Peyer's patch (tissue), 4 donors: ENCODE results near the gene ESR2. TPM values are rescaled to one million over a fixed set of nuclear protein-coding genes. Genes with fewer than 3 reads are reported as not detected.
A peak's percentile ranks its signal among the peaks of the same experiment; 100 is the strongest.

ENCODE experiments used
- DNase-seq, 3 donors: peaks; one replicate each; pipeline ENCODE4 v3.0.0-alpha.2; 2017 to 2019
- H3K27ac ChIP-seq, 4 donors: fragments of 200-600 bp; sonication (generic); one replicate each; pipeline ENCODE4 v1.5.1; 2016 to 2019
- H3K27me3 ChIP-seq, 2 donors: fragments of 200-600 bp; sonication (generic); one replicate each; pipeline ENCODE4 v1.5.1; 2019
- H3K36me3 ChIP-seq, 3 donors: fragments of 200-600 bp; sonication (generic); one replicate each; pipeline ENCODE4 v1.5.1; 2016 to 2019
- H3K4me1 ChIP-seq, 4 donors: fragments of 200-600 bp; sonication (generic); one replicate each; pipeline ENCODE4 v1.5.1; 2016 to 2019
- H3K4me3 ChIP-seq, 4 donors: fragments of 200-600 bp; sonication (generic); 1 replicate in 3 of 4; 2 replicates in 1 of 4; pipeline ENCODE4 v1.5.1; 2016 to 2019; ENCODE audit warnings: mild to moderate bottlenecking in 1 of 4
- H3K9me3 ChIP-seq, 4 donors: fragments of 200-600 bp; sonication (generic); one replicate each; pipeline ENCODE4 v1.5.1; 2016 to 2019; ENCODE audit warnings: mild to moderate bottlenecking in 1 of 4
- POLR2A ChIP-seq, 2 donors: fragments of 450-650 bp; IDR thresholded peaks; one replicate each; pipeline ENCODE4 v1.5.1; 2017; ENCODE audit warnings: antibody characterized with exemption in 2 of 2, mild to moderate bottlenecking in 2 of 2, moderate library complexity in 2 of 2
- total RNA-seq, 4 donors: library from RNA; depleted of rRNA; stranded (reverse); fragments of >200 nt; gene quantifications; one replicate each; pipeline ENCODE4 v1.1.0, GENCODE V29; 2016
- TF ChIP-seq, protein P1 (sequence below), 6 experiments: fragments of 450-650 bp in 4 of 6; fragments of 200-600 bp in 2 of 6; sonication (generic) in 1 of 6; IDR thresholded peaks; one replicate each; pipeline ENCODE4 v1.5.1; 2017 to 2019; ENCODE audit warnings: antibody characterized with exemption in 6 of 6, mild to moderate bottlenecking in 3 of 6, moderate library complexity in 1 of 6

ESR2 gene
- total RNA-seq, 4 donors from 2014 or later = 0.66 to 6.6 (median 1.1) TPM; not detected in 1

DNA sequence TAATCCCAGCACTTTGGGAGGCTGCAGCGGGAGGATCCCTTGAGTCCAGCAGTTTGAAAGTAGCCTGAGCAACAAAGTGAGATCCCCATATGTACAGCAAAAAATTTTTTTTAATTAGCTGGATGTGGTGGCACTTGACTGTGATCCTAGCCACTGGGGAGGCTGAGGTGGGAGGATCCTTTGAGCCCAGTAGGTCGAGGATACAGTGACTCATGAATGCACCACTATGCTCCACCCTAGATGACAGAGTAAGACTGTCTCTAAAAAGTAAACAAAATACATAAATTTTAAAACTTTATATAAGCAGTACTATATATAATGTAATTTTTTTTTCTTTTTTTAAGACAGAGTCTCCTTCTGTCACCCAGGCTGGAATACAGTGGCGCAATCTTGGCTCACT is 115.4 kb downstream of the ESR2 start:
- H3K27ac ChIP-seq = no peak overlapping the region
- H3K4me1 ChIP-seq = no peaks in the 10 kb centered on the region
- H3K9me3 ChIP-seq = no peaks in the 10 kb centered on the region
- no peaks in the 10 kb centered on the region for H3K27me3 ChIP-seq
- DNase-seq = no peak
- peaks cover 0 to 64% (median 0%) of the 10 kb centered on the region in 3 donors for H3K36me3 ChIP-seq
- H3K4me3 ChIP-seq = no peak overlapping the region
- TF ChIP-seq POLR2A (IDR thresholded peaks at IDR 0.05) = no peak
- TF ChIP-seq, protein P1, sequence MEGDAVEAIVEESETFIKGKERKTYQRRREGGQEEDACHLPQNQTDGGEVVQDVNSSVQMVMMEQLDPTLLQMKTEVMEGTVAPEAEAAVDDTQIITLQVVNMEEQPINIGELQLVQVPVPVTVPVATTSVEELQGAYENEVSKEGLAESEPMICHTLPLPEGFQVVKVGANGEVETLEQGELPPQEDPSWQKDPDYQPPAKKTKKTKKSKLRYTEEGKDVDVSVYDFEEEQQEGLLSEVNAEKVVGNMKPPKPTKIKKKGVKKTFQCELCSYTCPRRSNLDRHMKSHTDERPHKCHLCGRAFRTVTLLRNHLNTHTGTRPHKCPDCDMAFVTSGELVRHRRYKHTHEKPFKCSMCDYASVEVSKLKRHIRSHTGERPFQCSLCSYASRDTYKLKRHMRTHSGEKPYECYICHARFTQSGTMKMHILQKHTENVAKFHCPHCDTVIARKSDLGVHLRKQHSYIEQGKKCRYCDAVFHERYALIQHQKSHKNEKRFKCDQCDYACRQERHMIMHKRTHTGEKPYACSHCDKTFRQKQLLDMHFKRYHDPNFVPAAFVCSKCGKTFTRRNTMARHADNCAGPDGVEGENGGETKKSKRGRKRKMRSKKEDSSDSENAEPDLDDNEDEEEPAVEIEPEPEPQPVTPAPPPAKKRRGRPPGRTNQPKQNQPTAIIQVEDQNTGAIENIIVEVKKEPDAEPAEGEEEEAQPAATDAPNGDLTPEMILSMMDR (IDR thresholded peaks at IDR 0.05) = no peak

DNA sequence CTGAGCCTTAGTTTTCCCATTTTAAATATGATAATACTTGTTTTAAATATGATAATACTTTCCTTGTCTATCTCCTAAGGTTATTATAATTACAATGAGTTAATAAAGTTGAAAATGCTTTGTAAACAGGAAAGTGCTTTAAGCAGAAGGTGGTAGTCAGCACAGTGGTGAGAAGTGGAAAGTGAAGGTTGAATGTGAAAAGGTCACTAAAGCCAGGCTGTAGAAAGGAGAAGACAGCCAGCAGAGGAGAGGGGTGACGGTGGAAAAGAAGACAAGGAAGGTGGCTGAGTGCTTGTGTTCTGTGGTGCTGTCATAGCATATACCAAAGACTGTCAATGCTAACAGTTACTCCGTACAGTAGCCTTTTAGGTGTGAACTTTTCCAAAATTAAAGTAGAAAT is 117.8 kb downstream of the ESR2 start:
- H3K27me3 ChIP-seq = no peaks in the 10 kb centered on the region
- DNase-seq = no peak
- no peak overlapping the region for H3K27ac ChIP-seq
- no peak overlapping the region for H3K4me3 ChIP-seq
- H3K9me3 ChIP-seq = no peaks in the 10 kb centered on the region
- no peak for TF ChIP-seq POLR2A (IDR thresholded peaks at IDR 0.05)
- TF ChIP-seq, protein P1 (IDR thresholded peaks at IDR 0.05) = no peak
- no peaks in the 10 kb centered on the region for H3K4me1 ChIP-seq
- peaks cover 0 to 77% (median 0%) of the 10 kb centered on the region in 3 donors for H3K36me3 ChIP-seq

DNA sequence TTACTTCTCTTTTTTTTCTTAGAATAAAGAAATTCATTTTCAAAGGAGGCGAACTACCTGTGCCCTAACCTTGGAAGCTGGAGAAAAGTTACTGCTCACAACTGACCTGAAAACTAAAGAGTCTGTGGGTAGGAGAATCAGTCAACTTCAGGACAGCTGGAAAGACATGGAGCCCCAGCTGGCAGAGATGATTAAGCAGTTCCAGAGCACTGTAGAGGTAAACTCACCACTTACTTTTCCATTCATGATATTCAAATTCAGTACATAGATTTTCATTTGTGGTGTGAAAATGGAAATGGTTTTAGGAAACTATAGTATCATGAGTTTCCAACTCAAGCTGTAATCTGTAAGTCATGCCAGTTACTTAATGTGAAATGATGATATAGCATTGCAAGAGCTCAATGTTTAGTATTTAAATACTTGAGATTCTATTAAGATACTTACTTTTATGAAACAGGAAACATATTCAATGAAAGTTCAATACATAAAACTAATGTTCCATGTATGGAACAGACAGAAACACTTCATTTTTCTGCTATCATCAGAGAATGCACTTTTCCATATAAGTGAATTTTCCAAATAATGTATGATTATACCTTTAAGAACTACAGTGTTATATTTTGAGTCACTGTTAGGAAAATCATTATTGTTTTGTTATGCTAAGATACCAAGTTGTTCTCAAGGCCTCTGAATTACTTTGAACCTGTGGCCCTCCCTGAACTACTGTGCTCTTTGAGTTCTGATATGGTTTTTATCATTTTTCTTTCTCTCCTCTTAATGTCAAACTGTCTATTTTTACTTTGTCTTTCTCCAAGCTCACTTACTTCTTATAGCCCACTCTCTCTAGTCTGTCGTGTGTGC is 119.0 kb downstream of the ESR2 start:
- no peak overlapping the region for H3K27ac ChIP-seq
- H3K27me3 ChIP-seq = no peaks in the 10 kb centered on the region
- H3K9me3 ChIP-seq = no peaks in the 10 kb centered on the region
- H3K4me1 ChIP-seq = no peaks in the 10 kb centered on the region
- TF ChIP-seq, protein P1 (IDR thresholded peaks at IDR 0.05) = no peak
- no peak for TF ChIP-seq POLR2A (IDR thresholded peaks at IDR 0.05)
- no peak overlapping the region for H3K4me3 ChIP-seq
- no peak for DNase-seq
- peaks cover 0 to 79% (median 0%) of the 10 kb centered on the region in 3 donors for H3K36me3 ChIP-seq

DNA sequence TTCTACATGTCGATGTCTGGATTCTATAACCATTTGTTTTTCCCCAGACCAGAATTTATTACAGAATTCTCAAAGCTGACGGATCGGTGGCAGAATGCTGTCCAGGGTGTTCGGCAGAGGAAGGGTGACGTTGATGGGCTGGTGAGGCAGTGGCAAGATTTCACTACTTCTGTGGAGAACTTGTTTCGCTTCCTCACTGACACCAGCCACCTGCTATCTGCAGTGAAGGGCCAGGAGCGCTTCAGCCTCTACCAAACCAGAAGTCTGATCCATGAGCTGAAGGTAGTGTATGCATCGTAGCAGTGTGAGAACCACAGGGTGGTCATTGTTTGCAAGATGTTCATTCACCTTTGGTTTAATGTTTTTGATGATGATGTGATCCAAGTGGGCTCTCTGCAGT is 124.0 kb downstream of the ESR2 start:
- H3K36me3 ChIP-seq = peaks cover 0 to 89% (median 0%) of the 10 kb centered on the region in 3 donors

DNA sequence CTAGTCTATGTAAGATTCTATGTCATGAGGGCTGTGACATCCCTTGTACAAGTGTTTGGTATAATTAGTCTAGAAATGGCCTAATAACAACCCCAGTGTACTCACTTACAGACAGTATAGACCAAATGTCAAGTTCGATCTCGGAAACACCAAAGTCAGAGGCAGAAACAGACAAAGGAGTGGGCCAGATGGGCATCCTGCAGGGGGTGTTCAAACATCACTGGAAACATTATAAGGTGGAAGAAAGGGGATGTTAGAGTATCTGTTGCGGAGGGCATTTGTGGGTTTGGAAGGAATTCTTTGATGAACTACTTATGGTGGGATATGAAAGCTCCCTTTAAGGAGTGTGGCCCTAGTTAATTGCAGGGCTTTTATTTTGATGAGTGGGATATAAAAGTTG is 134.6 kb downstream of the ESR2 start:
- no peaks in the 10 kb centered on the region for H3K9me3 ChIP-seq
- no peaks in the 10 kb centered on the region for H3K27me3 ChIP-seq
- TF ChIP-seq, protein P1 (IDR thresholded peaks at IDR 0.05) = peak in 1 of 6 experiments; percentile 27
- TF ChIP-seq POLR2A (IDR thresholded peaks at IDR 0.05) = no peak
- peaks cover 0 to 71% (median 0%) of the 10 kb centered on the region in 3 donors for H3K36me3 ChIP-seq
- no peak for DNase-seq
- H3K27ac ChIP-seq = no peak overlapping the region
- H3K4me1 ChIP-seq = no peaks in the 10 kb centered on the region
- no peak overlapping the region for H3K4me3 ChIP-seq

More for the DNA sequence above, 124.0 kb downstream of the ESR2 start:
- Histone ChIP-seq H3K9me3 (no peaks in the 10 kb centered on the region), H3K4me1 (no peaks in the 10 kb centered on the region), H3K27ac (no peak overlapping the region), H3K4me3 (no peak overlapping the region), H3K27me3 (no peaks in the 10 kb centered on the region)
- peak in 2 of 3 donors; percentile 49 to 70 for DNase-seq
- TF ChIP-seq, protein P1 (IDR thresholded peaks at IDR 0.05) = no peak
- TF ChIP-seq POLR2A (IDR thresholded peaks at IDR 0.05) = no peak
